Epithelial cell of esophagus (primary cell): ENCODE data around the gene CD2AP.
A peak's percentile ranks its signal among the peaks of the same experiment; 100 is the strongest.

Experiments used
- DNase-seq: peaks from one replicate; pipeline ENCODE4 v3.0.0; 2010; ENCODE audit warnings: low read depth
- H3K4me3 ChIP-seq: 2 replicates; pipeline ENCODE4 v1.5.1; 2011; ENCODE audit warnings: mild to moderate bottlenecking, low read length, control low read depth
- CTCF ChIP-seq: IDR thresholded peaks from 2 replicates; pipeline ENCODE4 v1.5.1; 2011; ENCODE audit warnings: low read depth, mild to moderate bottlenecking, low read length, control low read depth, inconsistent platforms; ENCODE audit not compliant: insufficient read depth; ENCODE audit errors: missing control alignments

CD2AP gene

DNA sequence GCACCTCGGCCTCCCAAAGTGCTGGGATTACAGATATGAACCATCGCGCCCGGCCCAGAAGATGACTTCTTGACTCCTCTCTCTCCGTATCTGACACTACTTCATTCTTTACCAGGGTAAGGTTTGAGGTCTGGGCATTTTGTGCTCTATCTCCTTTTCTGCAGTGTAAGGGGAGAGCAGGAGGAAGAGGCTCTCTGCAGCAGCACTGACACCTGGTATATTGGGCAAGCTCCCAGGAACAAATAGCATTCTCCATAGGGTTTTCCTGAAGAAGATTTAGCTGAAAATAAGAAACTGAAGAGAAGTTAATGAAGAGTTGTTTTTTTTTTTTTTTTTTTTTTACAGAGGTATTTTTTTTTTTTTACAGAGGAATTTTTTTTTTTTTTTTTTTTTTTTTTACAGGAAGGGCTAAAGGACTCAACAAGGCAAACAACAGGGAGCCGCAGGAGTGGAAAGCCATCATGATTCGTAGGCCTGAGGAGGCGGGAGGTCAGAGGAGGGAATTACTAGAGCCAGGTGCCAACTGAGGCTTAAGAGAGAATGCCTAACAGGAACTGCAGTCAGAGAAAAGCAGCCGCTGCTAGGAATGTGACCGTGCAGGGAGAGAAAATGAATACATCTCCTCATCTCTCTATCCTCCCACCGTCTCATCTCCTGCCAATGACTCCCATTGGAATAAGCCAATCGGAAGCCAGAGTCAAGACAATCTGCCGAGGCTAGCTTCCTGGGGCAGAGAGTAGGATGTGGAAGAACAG is 186.1 kb downstream of the CD2AP start:
- H3K4me3 ChIP-seq, result no peak overlapping the region
- TF ChIP-seq CTCF, result no peak
- DNase-seq, result peak; percentile 38

- peak; percentile 98 for DNase-seq
- TF ChIP-seq CTCF, result no peak
- H3K4me3 ChIP-seq, result no peak overlapping the region
These were observed 187.5 kb downstream of the CD2AP start for GRCh38 chr6:47665112-47665511.

GRCh38 chr6:47669684-47670513 is 192.3 kb downstream of the CD2AP start:
- no peak overlapping the region for H3K4me3 ChIP-seq
- DNase-seq, result peak; percentile 96
- no peak for TF ChIP-seq CTCF

DNA sequence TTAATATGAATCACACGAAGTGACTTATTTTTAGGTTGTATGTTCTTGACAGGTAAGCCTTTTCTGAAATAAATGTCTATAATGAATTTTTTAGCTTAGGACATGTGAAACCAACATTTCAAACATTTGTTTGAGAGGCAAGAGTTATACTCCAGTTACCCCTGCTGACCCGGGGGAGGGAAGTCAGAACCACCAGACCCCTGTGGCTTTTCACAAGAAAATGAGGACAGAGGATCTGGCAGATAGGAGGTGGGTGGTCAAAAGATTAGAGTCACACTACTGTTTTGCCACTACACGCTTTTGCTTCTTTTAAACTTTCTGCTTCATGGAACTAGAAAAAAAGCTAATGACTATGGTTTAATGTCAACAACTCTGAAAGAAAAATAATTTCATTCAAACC is 193.3 kb downstream of the CD2AP start:
- DNase-seq, result no peak
- TF ChIP-seq CTCF, result no peak
- no peak overlapping the region for H3K4me3 ChIP-seq

GRCh38 chr6:47671777-47672176 is 194.2 kb downstream of the CD2AP start:
- no peak for TF ChIP-seq CTCF
- H3K4me3 ChIP-seq, result no peak overlapping the region
- no peak for DNase-seq

- peak; percentile 57 for DNase-seq
- no peak for TF ChIP-seq CTCF
- H3K4me3 ChIP-seq, result no peak overlapping the region
These were observed 195.2 kb downstream of the CD2AP start for GRCh38 chr6:47672816-47673215.
